OCI-LY1 (cell line): Measurements from ENCODE around the gene CRTC3.

Experiments used
- CTCF ChIP-seq: fragments of 200-600 bp; sonication (generic), shearing (Covaris generic); IDR thresholded peaks from 2 replicates; pipeline ENCODE4 v1.5.1; 2017; ENCODE audit warnings: mild to moderate bottlenecking, antibody characterized with exemption, low read length, moderate library complexity, mixed read lengths
- EZH2 ChIP-seq: fragments of 200-600 bp; sonication (generic), shearing (Covaris generic); IDR thresholded peaks from 2 replicates; pipeline ENCODE4 v1.8.0; 2017; ENCODE audit warnings: borderline replicate concordance, mixed run types, mild to moderate bottlenecking, antibody characterized with exemption, low read length, moderate library complexity, mixed read lengths

GRCh38 chr15:90686435-90687218 is 156.9 kb downstream of the CRTC3 start:
- TF ChIP-seq CTCF, result no peak
- no peak for TF ChIP-seq EZH2
